Activated B cell treated with CpG ODN at 0.5 μM for 24 hours (primary cell): ENCODE measurements around the gene NFIA. TPM values are rescaled to one million over a fixed set of nuclear protein-coding genes. Genes with fewer than 3 reads are reported as not detected.

Source experiments
- ATAC-seq: fragments of 200-7000 bp; cut with Tn5 transposase; one replicate; pipeline ENCODE4 v1.10.0; 2021; ENCODE audit warnings: low read depth, mild to moderate bottlenecking, moderate library complexity
- CTCF ChIA-PET: fragments of 350-600 bp; sonication (Branson Sonifier 250); formaldehyde crosslinking; loops from one replicate; lab custom pipeline; 2021; ENCODE audit warnings: antibody characterized with exemption; lab: Charles Lee
- POLR2A ChIA-PET: fragments of 350-600 bp; sonication (Branson Sonifier 250); formaldehyde crosslinking; loops from one replicate; lab custom pipeline; 2021; ENCODE audit warnings: antibody characterized with exemption; lab: Charles Lee
- DNase-seq: peaks from one replicate; pipeline ENCODE4 v3.0.0; 2022
- H3K27ac Mint-ChIP-seq: one replicate; pipeline ENCODE4 v1.8.0; 2020; ENCODE audit warnings: mixed read lengths
- H3K27me3 Mint-ChIP-seq: one replicate; pipeline ENCODE4 v1.8.0; 2021; ENCODE audit warnings: mixed read lengths
- H3K36me3 Mint-ChIP-seq: one replicate; pipeline ENCODE4 v1.8.0; 2021; ENCODE audit warnings: low read depth, mixed read lengths
- H3K4me1 Mint-ChIP-seq: one replicate; pipeline ENCODE4 v1.8.0; 2021; ENCODE audit warnings: mixed read lengths
- H3K4me3 Mint-ChIP-seq: one replicate; pipeline ENCODE4 v1.8.0; 2020; ENCODE audit warnings: mild to moderate bottlenecking, mixed read lengths
- H3K9me3 Mint-ChIP-seq: one replicate; pipeline ENCODE4 v1.8.0; 2020; ENCODE audit warnings: mixed read lengths
- CTCF ChIP-seq: fragments of 200-600 bp; IDR thresholded peaks from one replicate; pipeline ENCODE4 v1.8.0; 2022; ENCODE audit warnings: antibody characterized with exemption, mild to moderate bottlenecking
- intact Hi-C: fragments of 100-400 bp; cut with micrococcal nuclease; formaldehyde crosslinking; loops from one replicate; pipeline ENCODE4 v1.15.1; 2024
- total RNA-seq: library from RNA; stranded (reverse); gene quantifications from 2 replicates; pipeline ENCODE4 v1.2.3, GENCODE V29; 2022

NFIA gene
- total RNA-seq, 1 donor from 2014 or later: 0.13 TPM

DNA sequence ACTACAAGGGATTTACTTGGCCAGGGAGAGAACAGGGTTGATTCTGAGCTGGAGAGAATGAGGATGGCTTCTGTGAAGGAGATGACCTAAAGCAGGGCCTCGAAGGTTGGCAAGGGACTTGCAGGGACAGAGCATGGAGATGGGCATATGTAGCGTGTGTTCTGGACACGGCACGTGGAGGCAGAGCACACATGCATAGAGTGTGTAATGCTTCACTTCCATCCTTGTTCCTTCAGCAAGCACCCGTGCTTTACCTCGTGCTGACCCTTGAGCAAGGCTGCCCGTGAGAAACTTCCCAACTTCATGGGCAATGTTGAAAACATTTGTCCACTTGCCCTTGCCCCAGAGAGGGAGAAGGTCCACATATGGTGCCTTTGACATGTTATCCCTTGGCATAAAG is 33.1 kb downstream of the NFIA start:
- Mint-ChIP-seq H3K27ac (no peak overlapping the region), H3K4me1 (no peaks in the 10 kb centered on the region), H3K4me3 (no peak overlapping the region), H3K27me3 (peaks cover 11% of the 10 kb centered on the region), H3K36me3 (no peaks in the 10 kb centered on the region), H3K9me3 (no peaks in the 10 kb centered on the region)
- intact Hi-C loops: no loop called here
- ChIA-PET POLR2A (no interaction called here), CTCF (no interaction called here)
- DNase-seq (no peak), ATAC-seq (no peak)
- no peak for TF ChIP-seq CTCF

DNA sequence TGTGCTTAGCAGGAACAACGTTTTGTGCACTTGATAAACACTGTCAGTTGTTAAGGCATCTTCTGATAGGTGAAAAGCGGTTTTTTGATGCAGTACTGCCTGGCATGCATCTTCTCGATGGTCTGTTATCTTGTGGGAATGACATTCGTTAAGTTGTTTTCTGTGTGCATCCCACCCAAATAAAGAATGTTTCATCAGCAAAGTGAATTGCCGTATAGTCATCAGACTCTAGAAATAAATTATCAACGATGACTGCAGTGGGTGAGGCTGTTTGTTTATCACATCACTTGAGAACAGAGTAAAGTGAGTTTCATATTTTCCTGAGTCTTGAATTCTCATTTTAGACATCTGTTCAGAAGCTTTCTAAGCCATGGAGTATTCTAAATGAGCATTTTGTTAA is 34.1 kb downstream of the NFIA start:
- CTCF ChIA-PET: no interaction called here
- peaks cover 11% of the 10 kb centered on the region for H3K27me3 Mint-ChIP-seq

DNA sequence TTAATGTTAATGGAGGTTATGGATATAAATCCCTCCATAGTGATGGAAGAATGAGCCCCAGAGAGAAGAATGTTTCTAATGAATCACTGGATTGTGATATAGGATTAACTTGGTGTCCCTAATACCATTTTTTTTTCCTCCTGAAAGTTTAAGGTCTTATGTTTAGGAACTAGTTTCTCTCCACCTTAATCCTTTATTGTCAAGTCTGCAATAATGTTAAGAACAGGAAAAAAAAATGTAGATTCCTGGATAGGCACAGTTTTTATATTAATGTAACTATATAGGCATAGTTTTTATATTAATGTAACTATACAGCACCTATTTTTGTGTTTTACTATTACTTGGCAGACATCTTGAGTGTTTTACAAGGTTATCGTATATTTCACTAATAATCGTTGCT is 34.9 kb downstream of the NFIA start:
- Mint-ChIP-seq H3K36me3 (no peaks in the 10 kb centered on the region), H3K9me3 (no peaks in the 10 kb centered on the region), H3K4me1 (no peaks in the 10 kb centered on the region), H3K4me3 (no peak overlapping the region), H3K27ac (no peak overlapping the region), H3K27me3 (peaks cover 11% of the 10 kb centered on the region)
- ATAC-seq (no peak), DNase-seq (no peak)
- TF ChIP-seq CTCF: no peak
- ChIA-PET CTCF (no interaction called here), POLR2A (no interaction called here)
- intact Hi-C loops: no loop called here

More for the DNA sequence above, 34.1 kb downstream of the NFIA start:
- no peak for TF ChIP-seq CTCF
- H3K9me3 Mint-ChIP-seq: no peaks in the 10 kb centered on the region
- H3K4me1 Mint-ChIP-seq: no peaks in the 10 kb centered on the region
- no peak overlapping the region for H3K4me3 Mint-ChIP-seq
- no peaks in the 10 kb centered on the region for H3K36me3 Mint-ChIP-seq
- intact Hi-C loops: no loop called here
- DNase-seq (no peak), ATAC-seq (no peak)
- no peak overlapping the region for H3K27ac Mint-ChIP-seq
- POLR2A ChIA-PET: no interaction called here

DNA sequence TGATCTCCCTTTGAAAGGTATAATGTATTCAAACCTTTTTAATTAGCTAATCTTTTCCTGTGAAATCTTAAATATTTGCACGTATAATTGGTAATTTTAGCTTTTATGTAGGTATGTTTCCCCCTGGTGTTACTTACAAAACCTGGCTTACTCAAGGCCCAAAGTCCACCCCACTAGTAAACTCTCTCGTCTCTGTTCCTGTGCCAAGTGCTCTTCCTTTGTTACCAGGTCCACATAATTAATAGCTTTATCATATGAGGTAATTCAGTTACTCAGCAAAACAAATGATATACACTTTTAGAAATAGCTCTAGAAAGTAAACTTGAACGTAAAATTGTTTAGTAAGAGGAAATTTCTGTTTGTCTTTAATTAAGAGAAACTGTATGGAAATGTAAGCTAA is 36.7 kb downstream of the NFIA start:
- ChIA-PET CTCF (no interaction called here), POLR2A (no interaction called here)
- H3K27me3 Mint-ChIP-seq: peaks cover 11% of the 10 kb centered on the region
- DNase-seq (no peak), ATAC-seq (no peak)
- H3K4me3 Mint-ChIP-seq: no peak overlapping the region
- H3K4me1 Mint-ChIP-seq: no peaks in the 10 kb centered on the region
- intact Hi-C loops: no loop called here
- H3K9me3 Mint-ChIP-seq: no peaks in the 10 kb centered on the region
- TF ChIP-seq CTCF: no peak
- no peak overlapping the region for H3K27ac Mint-ChIP-seq
- H3K36me3 Mint-ChIP-seq: no peaks in the 10 kb centered on the region

GRCh38 chr1:61120246-61120840 is 38.0 kb downstream of the NFIA start:
- CTCF ChIA-PET: no interaction called here
- intact Hi-C loops: no loop called here
- no peak for ATAC-seq
- Mint-ChIP-seq H3K9me3 (no peaks in the 10 kb centered on the region), H3K27ac (no peak overlapping the region), H3K4me1 (no peaks in the 10 kb centered on the region), H3K36me3 (no peaks in the 10 kb centered on the region), H3K4me3 (no peak overlapping the region), H3K27me3 (peaks cover 8% of the 10 kb centered on the region)
- POLR2A ChIA-PET: no interaction called here
- DNase-seq: no peak
- no peak for TF ChIP-seq CTCF
